Measurements from ENCODE around the gene TMEM200A.

GRCh38 chr6:130381012-130381411, 15.2 kb downstream of the TMEM200A start:
- TF ChIP-seq HDGF (IDR thresholded peaks at IDR 0.05) (no peak), NR2C1 (IDR thresholded peaks at IDR 0.05) (no peak)
